HG03565 (cell line): ENCODE measurements around the gene RNF114.
"Not testable (repeated sequence)": the region's sequence is repeated elsewhere in the genome, so short reads cannot be mapped to it uniquely, and the experiment has no call there.

Experiments
- ATAC-seq: cut with Tn5 transposase; IDR thresholded peaks from one replicate; pipeline ENCODE4 v1.9.1; 2021; ENCODE audit warnings: mild to moderate bottlenecking, moderate library complexity; ENCODE audit not compliant: unreplicated experiment

RNF114 gene

GRCh38 chr20:49925901-49926454 lies 10.2 kb upstream of the RNF114 start:
- no peak for ATAC-seq

- ATAC-seq = peak; percentile 43
These were observed 7.6 kb upstream of the RNF114 start for GRCh38 chr20:49928411-49929141.

- no peak for ATAC-seq
These were observed 7.1 kb upstream of the RNF114 start for GRCh38 chr20:49929142-49929494.

GRCh38 chr20:49935746-49936152 lies 448 bp upstream of the RNF114 start:
- no peak for ATAC-seq

GRCh38 chr20:49937027-49937929 lies 1.1 kb downstream of the RNF114 start:
- no peak for ATAC-seq

GRCh38 chr20:49938173-49939163 lies 2.3 kb downstream of the RNF114 start:
- ATAC-seq = no peak

- ATAC-seq = no peak
These were observed 5.3 kb downstream of the RNF114 start for GRCh38 chr20:49941456-49941855.

- no peak for ATAC-seq
These were observed 6.1 kb downstream of the RNF114 start for GRCh38 chr20:49942303-49942702.

- no peak for ATAC-seq
These were observed 6.7 kb downstream of the RNF114 start for GRCh38 chr20:49942942-49943341.

- ATAC-seq = no peak
These were observed 9.1 kb downstream of the RNF114 start for GRCh38 chr20:49945306-49945700.

- no peak for ATAC-seq
These were observed 9.7 kb downstream of the RNF114 start for GRCh38 chr20:49945701-49946477.

GRCh38 chr20:49948178-49948577 lies 12.0 kb downstream of the RNF114 start:
- no peak for ATAC-seq

- no peak for ATAC-seq
These were observed 12.8 kb downstream of the RNF114 start for GRCh38 chr20:49948809-49949507.

- no peak for ATAC-seq
These were observed 15.0 kb downstream of the RNF114 start for GRCh38 chr20:49951151-49951550.

- no peak for ATAC-seq
These were observed 19.0 kb downstream of the RNF114 start for GRCh38 chr20:49955167-49955566.

- not testable (repeated sequence) for ATAC-seq
These were observed 19.7 kb downstream of the RNF114 start for GRCh38 chr20:49955830-49956396.

- ATAC-seq = no peak
These were observed 20.5 kb downstream of the RNF114 start for GRCh38 chr20:49956689-49957088.

GRCh38 chr20:49957089-49957938 lies 21.1 kb downstream of the RNF114 start:
- ATAC-seq = not testable (repeated sequence)
